Limb (tissue), 2 donors: Measurements from ENCODE around the gene OSGEP.
A peak's percentile ranks its signal among the peaks of the same experiment; 100 is the strongest.

Experiments used
- DNase-seq, 2 donors: peaks; one replicate each; pipeline ENCODE4 v3.0.0-alpha.2; 2016; ENCODE audit errors: extremely low spot score in 2 of 2

OSGEP gene

DNA sequence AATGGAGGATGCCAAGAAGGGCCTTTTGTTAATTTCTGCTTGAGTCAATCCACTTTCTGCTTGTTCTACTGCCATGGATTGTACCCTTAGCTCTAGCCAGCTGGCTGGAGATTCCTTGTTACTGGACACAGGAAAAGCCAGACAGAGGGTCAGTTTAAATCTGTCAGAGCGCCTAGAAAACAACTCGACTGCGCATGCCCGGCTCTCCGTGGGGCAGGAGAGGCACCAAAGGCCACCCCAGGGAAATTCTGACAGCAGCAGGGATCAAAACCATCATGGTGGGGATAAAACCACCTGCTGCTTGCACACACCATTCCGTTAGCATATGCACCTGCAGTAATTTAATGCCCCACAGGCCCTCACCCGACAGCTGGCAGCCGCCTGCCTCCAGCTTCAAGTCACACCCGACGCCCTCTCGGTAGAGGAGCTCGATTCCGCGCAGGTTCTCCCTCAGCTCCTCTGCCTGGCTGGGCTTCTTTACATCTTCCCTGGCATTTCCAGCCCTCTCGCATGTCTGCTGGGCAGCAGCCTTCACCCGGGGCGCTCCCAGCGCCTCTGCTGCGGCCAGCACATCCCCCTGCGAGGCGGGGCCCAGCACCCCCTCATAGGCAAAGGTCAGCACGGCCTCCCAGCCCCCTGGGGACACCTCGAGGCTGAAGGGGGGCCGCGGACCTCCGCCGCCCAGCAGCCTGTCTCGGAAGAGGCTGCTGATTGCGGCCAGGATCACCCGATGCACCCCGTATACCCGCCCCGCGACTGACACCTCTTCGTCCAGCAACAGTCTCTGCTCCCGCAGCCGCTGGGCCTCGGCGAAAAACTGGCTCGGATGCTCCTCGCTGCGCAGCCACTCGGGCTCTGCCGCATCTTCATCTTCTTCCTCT is 19.7 kb downstream of the OSGEP start:
- peak in 1 of 2 donors; percentile 54 for DNase-seq

DNA sequence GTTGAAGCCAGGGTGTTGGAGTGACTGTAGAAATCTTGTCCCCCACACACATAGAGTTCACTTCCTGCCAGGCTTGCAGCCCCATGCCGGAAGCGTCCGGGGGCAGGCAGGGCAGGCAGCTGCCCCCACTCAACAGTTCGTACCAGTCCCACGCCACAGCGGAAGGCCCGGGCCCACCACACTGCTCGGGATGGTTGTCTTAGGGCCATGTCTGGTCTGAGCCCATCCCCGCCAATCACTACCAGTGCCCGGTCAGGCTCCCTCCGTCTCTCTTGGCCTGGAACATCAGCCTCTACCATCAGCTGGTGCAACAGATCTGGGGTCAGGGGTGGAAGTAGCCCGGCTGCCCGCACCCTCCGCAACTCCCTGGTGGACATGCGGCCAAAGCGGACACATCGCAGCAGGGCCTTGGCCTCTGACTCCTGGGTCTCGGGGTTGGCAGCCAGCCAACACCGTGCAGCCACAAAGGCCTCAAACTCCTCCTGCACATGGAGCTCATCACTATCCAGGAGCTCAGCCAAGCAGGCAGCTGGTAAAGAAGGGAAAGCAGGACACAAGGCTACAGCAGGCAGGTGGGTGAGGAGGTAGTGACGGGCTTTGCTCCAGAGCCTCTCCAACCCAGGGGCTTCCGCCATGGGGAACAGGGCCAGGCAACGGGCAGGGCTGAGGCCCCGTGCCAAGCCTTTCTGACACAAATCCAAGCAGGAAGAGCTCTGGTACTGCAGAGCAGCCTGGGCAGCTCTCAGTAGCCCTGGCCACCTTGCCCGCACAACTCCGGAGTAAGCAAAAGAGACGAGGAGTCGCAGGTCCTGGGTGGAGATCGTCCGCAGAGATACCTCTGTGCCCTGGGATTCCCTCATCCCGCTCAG is 24.6 kb downstream of the OSGEP start:
- DNase-seq, result no peak

- no peak for DNase-seq
These were observed 25.8 kb downstream of the OSGEP start for GRCh38 chr14:20428802-20429201.

DNA sequence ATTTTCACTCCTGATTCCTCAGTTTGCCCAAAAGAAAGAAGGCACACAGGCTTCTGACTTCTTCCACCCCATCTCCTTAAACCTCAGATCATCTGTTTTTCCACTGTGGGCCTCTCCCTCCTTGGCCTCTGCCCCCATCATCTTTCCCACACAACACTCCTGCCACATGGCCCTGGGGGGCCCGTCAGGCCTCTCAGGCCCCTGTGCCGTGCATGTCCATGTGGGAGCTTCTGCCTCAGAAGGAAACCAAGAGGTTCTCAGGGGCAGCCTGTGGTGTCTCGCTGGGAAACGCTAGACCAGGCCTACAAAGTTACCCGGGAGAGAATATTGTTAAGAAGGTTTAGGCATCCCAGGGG is 26.6 kb downstream of the OSGEP start:
- no peak for DNase-seq

GRCh38 chr14:20427231-20428009 is 27.2 kb downstream of the OSGEP start:
- DNase-seq, result no peak

- no peak for DNase-seq
These were observed 29.8 kb downstream of the OSGEP start for GRCh38 chr14:20424851-20425250.

DNA sequence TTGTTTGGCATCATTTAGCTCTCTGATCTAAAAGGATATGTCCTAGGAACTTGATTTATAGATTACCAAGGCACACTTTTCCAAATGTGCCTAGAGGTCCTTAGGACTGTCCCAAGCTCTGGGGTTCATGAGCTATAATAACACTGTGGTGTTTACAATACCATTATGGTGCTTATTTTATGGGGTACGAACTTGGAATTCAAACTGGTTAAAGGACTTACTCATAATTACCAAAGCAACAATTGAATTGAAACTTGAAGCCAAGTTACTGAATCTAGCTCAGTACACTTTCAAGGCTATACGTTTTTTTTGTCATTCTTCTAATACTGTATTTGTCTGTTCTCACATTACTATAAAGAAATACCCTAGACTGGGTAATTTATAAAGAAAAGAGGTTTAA is 31.7 kb downstream of the OSGEP start:
- no peak for DNase-seq

- no peak for DNase-seq
These were observed 33.3 kb downstream of the OSGEP start for GRCh38 chr14:20421267-20421666.

DNA sequence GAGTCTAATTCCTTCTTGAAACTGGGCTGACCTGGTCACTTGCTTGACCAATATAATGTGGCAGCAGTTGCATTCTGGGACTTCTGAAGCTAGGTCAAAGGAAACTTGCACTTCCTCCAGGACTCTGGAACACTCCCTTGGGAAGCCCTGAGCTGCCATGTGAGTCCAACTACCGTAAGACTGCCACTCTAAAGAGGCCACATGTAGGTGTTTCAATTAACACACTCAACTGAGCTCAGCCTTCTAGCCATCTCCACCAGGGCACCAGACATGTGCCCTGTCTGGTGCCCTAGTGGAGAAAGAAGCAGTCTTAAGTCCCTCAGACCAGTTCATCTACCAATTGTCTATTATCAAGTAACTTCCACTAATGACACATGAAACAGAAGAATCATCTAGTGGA is 35.2 kb downstream of the OSGEP start:
- DNase-seq, result no peak

DNA sequence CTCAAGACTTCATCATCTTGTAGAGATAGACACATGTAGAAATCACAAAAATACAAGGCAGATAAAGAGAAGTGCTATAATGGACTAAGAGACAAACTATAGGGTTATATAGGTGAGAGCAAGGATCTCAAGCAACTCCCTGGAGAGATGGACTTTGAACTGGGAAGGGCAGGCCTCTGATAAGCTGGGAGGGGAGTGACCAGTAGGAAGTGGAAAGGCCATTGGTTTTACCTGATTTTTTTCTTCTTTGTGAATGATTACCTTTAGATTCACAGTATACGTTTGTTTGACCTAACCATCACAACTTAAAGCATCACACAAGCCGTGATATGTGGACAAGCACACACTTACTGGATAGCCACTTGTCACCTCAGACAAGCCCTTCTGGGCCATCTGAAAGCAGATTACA is 36.1 kb downstream of the OSGEP start:
- DNase-seq, result no peak

- DNase-seq, result no peak
These were observed 37.1 kb downstream of the OSGEP start for GRCh38 chr14:20417250-20418186.

DNA sequence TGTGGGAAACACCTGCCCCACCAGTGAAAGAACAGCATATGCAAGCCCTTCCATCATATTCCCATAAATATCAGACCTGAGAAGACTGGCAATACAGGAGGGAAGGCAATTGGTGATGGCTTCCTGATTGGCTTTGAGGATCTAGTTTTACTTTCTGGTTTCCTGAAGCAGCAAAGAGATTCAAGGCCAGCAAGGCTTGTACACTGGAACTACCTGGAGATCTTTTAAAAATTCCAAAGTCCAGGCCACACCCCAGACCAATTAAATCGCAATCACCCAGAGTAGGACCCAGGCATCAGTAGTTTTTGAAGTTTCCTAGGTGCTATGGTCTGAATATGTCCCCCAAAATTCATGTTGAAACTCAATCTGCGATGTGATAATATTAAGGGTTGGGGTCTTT is 38.4 kb downstream of the OSGEP start:
- DNase-seq, result no peak

GRCh38 chr14:20415782-20416206 is 38.8 kb downstream of the OSGEP start:
- peak in 1 of 2 donors; percentile 36 for DNase-seq

DNA sequence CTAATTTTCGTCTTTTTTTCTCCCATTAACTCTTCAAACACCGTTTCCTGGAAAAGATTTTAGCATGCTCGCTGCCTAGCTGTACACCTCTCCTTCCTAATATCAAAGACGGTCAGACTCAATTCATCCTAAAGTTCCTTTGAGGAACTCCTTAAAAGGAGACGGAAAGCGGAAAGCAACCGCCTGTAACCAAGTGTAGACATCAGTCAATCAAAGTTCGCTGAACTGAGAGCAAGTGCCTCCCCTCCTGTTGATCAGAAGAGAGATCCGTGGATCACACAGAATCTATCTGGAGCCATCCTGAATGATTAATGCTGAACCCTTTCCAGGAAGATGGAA is 40.9 kb downstream of the OSGEP start:
- DNase-seq, result peak in 1 of 2 donors; percentile 18

GRCh38 chr14:20412876-20413743 is 41.5 kb downstream of the OSGEP start, which contains the start of gene TEP1:
TEP1 (minus strand) TSS chr14:20413501; CDS start chr14:20408439, 5,062 bp downstream.
- peak; percentile 82 to 87 for DNase-seq

DNA sequence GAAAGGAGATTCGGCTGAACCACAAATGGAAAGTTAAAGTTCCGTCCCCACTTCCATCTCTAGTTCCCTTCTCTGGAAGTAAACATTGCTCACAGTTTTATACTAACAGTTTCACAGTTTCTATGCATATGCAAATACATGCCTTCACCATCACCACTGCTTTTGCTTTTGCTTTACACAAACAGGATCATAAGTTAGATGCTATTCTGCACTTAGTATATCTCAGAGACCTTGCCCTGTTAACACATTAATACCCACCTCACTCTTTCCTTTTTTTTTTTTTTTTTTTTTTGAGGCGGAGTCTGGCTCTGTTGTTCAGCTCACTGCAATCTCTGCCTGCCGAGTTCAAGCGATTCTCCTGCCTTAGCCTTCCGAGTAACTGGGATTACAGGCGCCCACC is 42.2 kb downstream of the OSGEP start:
- DNase-seq, result no peak

DNA sequence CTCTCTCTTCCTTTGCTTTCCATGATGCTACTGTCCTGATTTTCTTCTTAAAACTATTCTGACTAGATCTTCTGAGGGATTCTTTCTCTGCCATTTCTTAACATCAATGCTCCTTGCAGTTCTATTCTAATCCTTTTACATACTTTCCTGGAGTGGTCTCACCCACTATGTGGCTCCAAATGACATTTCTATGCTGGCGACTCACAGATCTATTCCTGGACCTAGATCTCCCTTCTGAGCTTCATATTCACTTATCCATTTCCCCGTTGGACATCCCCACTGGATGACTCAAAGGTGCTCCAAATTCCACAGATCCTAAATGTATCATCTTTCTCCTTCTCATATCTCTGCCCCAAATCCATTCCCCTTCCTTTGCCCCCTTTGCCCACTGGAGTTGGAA is 45.4 kb downstream of the OSGEP start:
- DNase-seq, result no peak

DNA sequence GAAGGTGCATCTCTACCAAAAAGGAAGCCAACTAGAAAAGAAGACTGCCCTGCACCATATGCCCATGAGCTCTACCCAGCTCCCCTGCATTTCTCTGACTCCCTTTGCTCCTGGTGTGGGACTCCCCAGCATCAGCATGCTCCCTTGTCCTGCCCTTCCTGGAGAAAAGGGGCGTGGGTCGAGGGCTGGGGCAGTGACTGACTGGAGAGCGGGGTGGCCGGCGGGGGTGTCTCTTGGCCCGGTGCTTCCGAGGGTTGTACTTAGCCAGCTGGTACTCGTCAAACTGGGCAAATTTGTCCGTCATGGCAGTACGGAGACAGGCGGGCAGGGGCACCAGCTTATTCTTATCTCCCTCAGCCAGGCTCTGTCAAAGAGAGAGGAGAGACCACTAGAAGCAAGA is 51.1 kb downstream of the OSGEP start:
- DNase-seq, result no peak

GRCh38 chr14:20400965-20401593 is 53.5 kb downstream of the OSGEP start:
- no peak for DNase-seq
